GM23338 (cell line): ENCODE measurements around the gene PREB. TPM values are rescaled to one million over a fixed set of nuclear protein-coding genes. Genes with fewer than 3 reads are reported as not detected.

Experiments used
- ATAC-seq: fragments of 200-7000 bp; cut with Tn5 transposase; 3 replicates; pipeline ENCODE4 v1.9.1; 2020
- DNase-seq: peaks from one replicate; pipeline ENCODE4 v3.0.0-alpha.2; 2015; ENCODE audit warnings: low spot score
- H2AFZ ChIP-seq: fragments of 200-600 bp; sonication (generic); 2 replicates; pipeline ENCODE4 v1.8.0; 2016; ENCODE audit warnings: antibody characterized with exemption, mild to moderate bottlenecking, moderate library complexity
- H3F3A ChIP-seq: fragments of 200-600 bp; sonication (generic); replicated peaks from 2 replicates; pipeline ENCODE4 v1.8.0; 2017; ENCODE audit warnings: antibody characterized with exemption, mixed run types, low read depth
- H3K27ac ChIP-seq: fragments of 200-600 bp; sonication (generic); 2 replicates; pipeline ENCODE4 v1.6.1; 2016; ENCODE audit warnings: low read depth
- H3K27me3 ChIP-seq: fragments of 200-600 bp; sonication (generic); 2 replicates; pipeline ENCODE4 v1.8.0; 2016; ENCODE audit warnings: mild to moderate bottlenecking, mixed run types, moderate library complexity; ENCODE audit not compliant: insufficient read depth
- H3K36me3 ChIP-seq: fragments of 200-600 bp; sonication (generic); 2 replicates; pipeline ENCODE4 v1.8.0; 2016; ENCODE audit warnings: mild to moderate bottlenecking; ENCODE audit not compliant: insufficient read depth
- H3K4me1 ChIP-seq: fragments of 200-600 bp; sonication (generic); 2 replicates; pipeline ENCODE4 v1.8.0; 2016; ENCODE audit warnings: mild to moderate bottlenecking, moderate library complexity; ENCODE audit not compliant: insufficient read depth
- H3K4me2 ChIP-seq: fragments of 200-600 bp; sonication (generic); 2 replicates; pipeline ENCODE4 v1.7.1; 2017; ENCODE audit warnings: mixed run types
- H3K4me3 ChIP-seq: fragments of 200-600 bp; sonication (generic); 2 replicates; pipeline ENCODE4 v1.6.1; 2016; ENCODE audit warnings: mixed run types
- H3K79me2 ChIP-seq: fragments of 200-600 bp; sonication (generic); replicated peaks from 2 replicates; pipeline ENCODE4 v1.8.0; 2017; ENCODE audit warnings: mild to moderate bottlenecking; ENCODE audit not compliant: insufficient read depth
- H3K9me2 ChIP-seq: fragments of 200-600 bp; sonication (generic); 2 replicates; pipeline ENCODE4 v1.8.0; 2017; ENCODE audit not compliant: insufficient read depth
- H4K20me1 ChIP-seq: fragments of 200-600 bp; sonication (generic); replicated peaks from 2 replicates; pipeline ENCODE4 v1.8.0; 2017; ENCODE audit warnings: mild to moderate bottlenecking; ENCODE audit not compliant: insufficient read depth
- H3K27ac Mint-ChIP-seq: 2 replicates; pipeline ENCODE4 v1.8.0; 2020; ENCODE audit warnings: inconsistent platforms, mild to moderate bottlenecking, moderate library complexity, mixed read lengths
- H3K27me3 Mint-ChIP-seq: 3 replicates; pipeline ENCODE4 v1.8.0; 2022; ENCODE audit warnings: low read depth, mild to moderate bottlenecking, moderate library complexity, mixed read lengths, inconsistent platforms; ENCODE audit not compliant: insufficient read depth, poor library complexity
- H3K36me3 Mint-ChIP-seq: 3 replicates; pipeline ENCODE4 v1.8.0; 2021; ENCODE audit warnings: low read depth, mild to moderate bottlenecking, inconsistent platforms, moderate library complexity, mixed read lengths
- H3K4me1 Mint-ChIP-seq: 3 replicates; pipeline ENCODE4 v1.8.0; 2020; ENCODE audit warnings: mild to moderate bottlenecking, inconsistent platforms, mixed read lengths
- H3K4me3 Mint-ChIP-seq: 3 replicates; pipeline ENCODE4 v1.8.0; 2021; ENCODE audit warnings: moderate library complexity, mild to moderate bottlenecking, inconsistent platforms, mixed read lengths
- H3K9me3 Mint-ChIP-seq: 3 replicates; pipeline ENCODE4 v1.8.0; 2020; ENCODE audit warnings: moderate library complexity, mild to moderate bottlenecking, inconsistent platforms, mixed read lengths
- CREB1 ChIP-seq: fragments of 250-450 bp; sonication (Bioruptor Pico); IDR thresholded peaks from 2 replicates; pipeline ENCODE4 v1.5.0; 2020; ENCODE audit warnings: low read depth, mild to moderate bottlenecking, moderate library complexity
- ETS1 ChIP-seq: IDR thresholded peaks from 2 replicates; pipeline ENCODE4 v1.6.1; 2016; ENCODE audit warnings: antibody characterized with exemption
- EZH2 ChIP-seq: fragments of 200-600 bp; sonication (generic); IDR thresholded peaks from one replicate; pipeline ENCODE4 v1.8.0; 2017; ENCODE audit warnings: antibody characterized with exemption, mild to moderate bottlenecking, low read depth; ENCODE audit not compliant: unreplicated experiment
- EZH2phosphoT487 ChIP-seq: fragments of 200-600 bp; sonication (generic); IDR thresholded peaks from one replicate; pipeline ENCODE4 v1.8.1; 2018; ENCODE audit warnings: antibody characterized with exemption; ENCODE audit not compliant: unreplicated experiment
- JUNB ChIP-seq: IDR thresholded peaks from one replicate; pipeline ENCODE4 v1.6.1; 2016; ENCODE audit warnings: antibody characterized with exemption; ENCODE audit not compliant: unreplicated experiment
- NANOG ChIP-seq: IDR thresholded peaks from 2 replicates; pipeline ENCODE4 v1.6.1; 2016; ENCODE audit warnings: antibody characterized with exemption, borderline replicate concordance
- POLR2AphosphoS5 ChIP-seq: IDR thresholded peaks from 2 replicates; pipeline ENCODE4 v1.6.1; 2016; ENCODE audit warnings: antibody characterized with exemption, low read depth
- REST ChIP-seq: IDR thresholded peaks from one replicate; pipeline ENCODE4 v1.6.1; 2018; ENCODE audit warnings: antibody characterized with exemption; ENCODE audit not compliant: unreplicated experiment
- STAT1 ChIP-seq: IDR thresholded peaks from one replicate; pipeline ENCODE4 v1.6.1; 2016; ENCODE audit warnings: antibody characterized with exemption; ENCODE audit not compliant: unreplicated experiment
- ZNF114 ChIP-seq: fragments of 250-450 bp; sonication (Bioruptor Pico); IDR thresholded peaks from 2 replicates; pipeline ENCODE4 v1.5.0; 2020; ENCODE audit warnings: mild to moderate bottlenecking, moderate library complexity
- ZNF331 ChIP-seq: fragments of 250-450 bp; sonication (Bioruptor Pico); IDR thresholded peaks from 2 replicates; pipeline ENCODE4 v1.5.0; 2020; ENCODE audit warnings: low read depth, mild to moderate bottlenecking, moderate library complexity
- polyA plus RNA-seq: library from polyadenylated mRNA; unstranded; fragments of >200 nt; fragmentation: Nextera tagmentation; extraction: Ambion mirVana; gene quantifications from 2 replicates; pipeline ENCODE4 v1.2.1, GENCODE V29; 2016
- total RNA-seq: library from RNA; depleted of rRNA; stranded (reverse); fragments of >200 nt; shearing (Covaris generic); gene quantifications from 2 replicates; pipeline ENCODE4 v1.2.3, GENCODE V29; 2014

The PREB gene
- total and polyA plus RNA-seq, 2 experiments from 2014 or later: 41.2 to 79.7 TPM

- no peak for TF ChIP-seq NANOG
- no peak for TF ChIP-seq ZNF331 (CRISPR knock-in tag)
- no peak for TF ChIP-seq ETS1
- TF ChIP-seq EZH2phosphoT487: no peak
- TF ChIP-seq POLR2AphosphoS5: no peak
- no peak for TF ChIP-seq REST
- no peak for TF ChIP-seq CREB1 (CRISPR knock-in tag)
- no peak for TF ChIP-seq JUNB
Measured at GRCh38 chr2:27126252-27126710, 8.2 kb downstream of the PREB start (continued).

- no peak overlapping the region for H3K27ac Mint-ChIP-seq
- peaks cover 9% of the 10 kb centered on the region; the same call in 1 of the 2 replicates for H3K4me1 ChIP-seq
- H3K4me1 Mint-ChIP-seq: peaks cover 14% of the 10 kb centered on the region
- H3K4me3 Mint-ChIP-seq: no peak overlapping the region
- ATAC-seq (no peak), DNase-seq (no peak)
- no peak overlapping the region for H3K27ac ChIP-seq
- peaks cover 1% of the 10 kb centered on the region; the same call in 2 of the 3 replicates for H3K36me3 Mint-ChIP-seq
- H3K27me3 ChIP-seq: peaks cover 40% of the 10 kb centered on the region
- H3K9me3 Mint-ChIP-seq: no peaks in the 10 kb centered on the region
- H3K36me3 ChIP-seq: no peaks in the 10 kb centered on the region
- peaks cover 32% of the 10 kb centered on the region for H3K27me3 Mint-ChIP-seq
- H2AFZ ChIP-seq: no peak overlapping the region
- H3K9me2 ChIP-seq: no peaks in the 10 kb centered on the region
- no peaks in the 10 kb centered on the region; the same call in 1 of the 2 replicates for H4K20me1 ChIP-seq
- H3K79me2 ChIP-seq: no peaks in the 10 kb centered on the region
- H3F3A ChIP-seq: no peaks in the 10 kb centered on the region; the same call in 1 of the 2 replicates
- H3K4me3 ChIP-seq: no peak overlapping the region
- H3K4me2 ChIP-seq: no peak overlapping the region
- TF ChIP-seq REST (no peak), EZH2phosphoT487 (no peak), ZNF114 (CRISPR knock-in tag) (no peak), EZH2 (no peak), NANOG (no peak), JUNB (no peak), CREB1 (CRISPR knock-in tag) (no peak), STAT1 (no peak)
Measured at GRCh38 chr2:27125104-27125503, 9.3 kb downstream of the PREB start.
